GM12892 (cell line): ENCODE measurements around the gene MYOCOS.

Experiments
- POLR2A ChIP-seq: IDR thresholded peaks from 2 replicates; pipeline ENCODE4 v1.6.1; 2011; ENCODE audit warnings: low read depth, low read length, control low read depth
- POLR2AphosphoS5 ChIP-seq: IDR thresholded peaks from 2 replicates; pipeline ENCODE4 v1.6.1; 2011; ENCODE audit warnings: low read depth, low read length, control low read depth
- TAF1 ChIP-seq: IDR thresholded peaks from 2 replicates; pipeline ENCODE4 v1.6.1; 2011; ENCODE audit warnings: low read depth, mild to moderate bottlenecking, control low read depth, low read length, borderline replicate concordance

DNA sequence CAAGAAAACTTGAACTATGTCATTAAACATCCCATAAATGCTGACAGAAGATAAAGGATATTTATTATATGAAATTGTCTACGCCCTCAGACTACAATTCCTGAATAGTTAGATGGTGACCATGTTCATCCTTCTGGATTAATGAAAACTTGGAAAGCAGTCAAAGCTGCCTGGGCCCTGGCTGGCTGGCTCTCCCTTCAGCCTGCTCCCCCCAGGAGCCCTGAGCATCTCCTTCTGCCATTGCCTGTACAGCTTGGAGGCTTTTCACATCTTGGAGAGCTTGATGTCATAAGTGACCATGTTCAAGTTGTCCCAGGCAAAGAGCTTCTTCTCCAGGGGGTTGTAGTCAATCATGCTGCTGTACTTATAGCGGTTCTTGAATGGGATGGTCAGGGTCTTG, 13.6 kb downstream of the MYOCOS start:
- TF ChIP-seq POLR2AphosphoS5 (no peak), POLR2A (no peak), TAF1 (no peak)
